HL-60/S4 treated with retinoic acid at 250 ng/mL for 4 days and 3 days (cell line): ENCODE measurements around the gene TRIM69.

Experiments used
- in situ Hi-C: fragments of 300-500 bp; cut with MboI; formaldehyde crosslinking; loops from 2 replicates; pipeline ENCODE4 v1.7.0; 2022; ENCODE audit warnings: low sequenced_read_pairs

TRIM69 gene

GRCh38 chr15:44802336-44802735 lies 66.0 kb downstream of the TRIM69 start:
- in situ Hi-C loops: no loop called here

GRCh38 chr15:44804298-44805046 lies 68.1 kb downstream of the TRIM69 start:
- in situ Hi-C loops: no loop called here

GRCh38 chr15:44808557-44808956 lies 72.2 kb downstream of the TRIM69 start:
- in situ Hi-C loops: no loop called here

- in situ Hi-C loops: no loop called here
Observed at GRCh38 chr15:44810237-44810636, 73.9 kb downstream of the TRIM69 start.

GRCh38 chr15:44811337-44811736 lies 75.0 kb downstream of the TRIM69 start:
- in situ Hi-C loops: no loop called here

GRCh38 chr15:44812029-44812517 lies 75.7 kb downstream of the TRIM69 start:
- in situ Hi-C loops: no loop called here

GRCh38 chr15:44813231-44813630 lies 76.9 kb downstream of the TRIM69 start:
- in situ Hi-C loops: no loop called here
